HG03280 (cell line): ENCODE data around the gene ADGRV1.
"Not testable (repeated sequence)": the region's sequence is repeated elsewhere in the genome, so short reads cannot be mapped to it uniquely, and the experiment has no call there.

Experiments used
- ATAC-seq: cut with Tn5 transposase; IDR thresholded peaks from one replicate; pipeline ENCODE4 v1.9.1; 2021; ENCODE audit warnings: mild to moderate bottlenecking, moderate library complexity; ENCODE audit not compliant: unreplicated experiment

The ADGRV1 gene

GRCh38 chr5:90709323-90710155 is 150.9 kb downstream of the ADGRV1 start:
- ATAC-seq, result peak; percentile 76

- ATAC-seq, result no peak
Measured at GRCh38 chr5:90718387-90718786, 159.8 kb downstream of the ADGRV1 start.

GRCh38 chr5:90739567-90739966 is 181.0 kb downstream of the ADGRV1 start:
- ATAC-seq, result no peak

GRCh38 chr5:90740244-90740799 is 181.7 kb downstream of the ADGRV1 start:
- ATAC-seq, result no peak

GRCh38 chr5:90741022-90741564 is 182.5 kb downstream of the ADGRV1 start:
- no peak for ATAC-seq

- no peak for ATAC-seq
Measured at GRCh38 chr5:90746119-90746518, 187.5 kb downstream of the ADGRV1 start.

- ATAC-seq, result peak; percentile 58
Measured at GRCh38 chr5:90747175-90747574, 188.6 kb downstream of the ADGRV1 start.

GRCh38 chr5:90747693-90748092 is 189.1 kb downstream of the ADGRV1 start:
- ATAC-seq, result no peak

- ATAC-seq, result no peak
Measured at GRCh38 chr5:90759119-90759518, 200.5 kb downstream of the ADGRV1 start.

- no peak for ATAC-seq
Measured at GRCh38 chr5:90767710-90768109, 209.1 kb downstream of the ADGRV1 start.

GRCh38 chr5:90770006-90770541 is 211.5 kb downstream of the ADGRV1 start:
- not testable (repeated sequence) for ATAC-seq

- no peak for ATAC-seq
Measured at GRCh38 chr5:90777959-90778358, 219.4 kb downstream of the ADGRV1 start.

GRCh38 chr5:90783460-90784333 is 225.1 kb downstream of the ADGRV1 start:
- ATAC-seq, result peak; percentile 94

GRCh38 chr5:90786756-90787155 is 228.2 kb downstream of the ADGRV1 start:
- ATAC-seq, result no peak

- no peak for ATAC-seq
Measured at GRCh38 chr5:90792725-90793124, 234.1 kb downstream of the ADGRV1 start.

- ATAC-seq, result no peak
Measured at GRCh38 chr5:90793183-90793582, 234.6 kb downstream of the ADGRV1 start.

GRCh38 chr5:90796919-90797318 is 238.3 kb downstream of the ADGRV1 start:
- ATAC-seq, result not testable (repeated sequence)

GRCh38 chr5:90800082-90800481 is 241.5 kb downstream of the ADGRV1 start:
- ATAC-seq, result not testable (repeated sequence)

GRCh38 chr5:90800515-90800914 is 241.9 kb downstream of the ADGRV1 start:
- ATAC-seq, result not testable (repeated sequence)

GRCh38 chr5:90802474-90803317 is 244.1 kb downstream of the ADGRV1 start:
- peak; percentile 87 for ATAC-seq
